GM19397 (cell line): ENCODE measurements around the gene CBLIF.
"Not testable (repeated sequence)": the region's sequence is repeated elsewhere in the genome, so short reads cannot be mapped to it uniquely, and the experiment has no call there.

Source experiments
- ATAC-seq: cut with Tn5 transposase; IDR thresholded peaks from one replicate; pipeline ENCODE4 v1.9.1; 2021; ENCODE audit warnings: mild to moderate bottlenecking, moderate library complexity; ENCODE audit not compliant: unreplicated experiment

CBLIF gene

DNA sequence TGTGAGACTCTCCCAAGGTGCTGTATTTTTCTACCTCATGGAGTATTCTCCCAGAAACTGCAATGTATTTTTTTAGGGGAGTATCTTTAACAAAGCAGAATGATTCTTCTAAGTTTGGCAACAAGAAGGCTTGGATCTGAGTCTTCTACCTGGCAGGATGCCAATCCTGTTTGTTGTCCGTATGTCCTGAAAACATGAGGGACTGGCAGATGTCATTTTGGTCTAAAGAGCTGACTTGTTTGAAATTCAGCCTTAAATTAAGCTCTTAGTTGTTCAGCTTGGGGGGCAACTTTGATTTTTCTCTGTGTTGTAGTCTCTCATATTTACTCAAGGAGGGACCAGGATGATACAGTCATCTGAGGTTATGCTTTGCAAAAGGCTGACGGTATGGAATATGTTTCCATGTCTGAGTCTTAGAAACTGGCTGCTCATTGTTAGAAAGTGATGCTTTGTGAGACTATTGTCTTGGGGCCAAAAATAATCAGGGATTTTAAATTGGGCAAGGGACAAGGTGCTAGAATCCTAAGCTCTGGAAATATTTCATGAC, 44.1 kb downstream of the CBLIF start:
- ATAC-seq = no peak

DNA sequence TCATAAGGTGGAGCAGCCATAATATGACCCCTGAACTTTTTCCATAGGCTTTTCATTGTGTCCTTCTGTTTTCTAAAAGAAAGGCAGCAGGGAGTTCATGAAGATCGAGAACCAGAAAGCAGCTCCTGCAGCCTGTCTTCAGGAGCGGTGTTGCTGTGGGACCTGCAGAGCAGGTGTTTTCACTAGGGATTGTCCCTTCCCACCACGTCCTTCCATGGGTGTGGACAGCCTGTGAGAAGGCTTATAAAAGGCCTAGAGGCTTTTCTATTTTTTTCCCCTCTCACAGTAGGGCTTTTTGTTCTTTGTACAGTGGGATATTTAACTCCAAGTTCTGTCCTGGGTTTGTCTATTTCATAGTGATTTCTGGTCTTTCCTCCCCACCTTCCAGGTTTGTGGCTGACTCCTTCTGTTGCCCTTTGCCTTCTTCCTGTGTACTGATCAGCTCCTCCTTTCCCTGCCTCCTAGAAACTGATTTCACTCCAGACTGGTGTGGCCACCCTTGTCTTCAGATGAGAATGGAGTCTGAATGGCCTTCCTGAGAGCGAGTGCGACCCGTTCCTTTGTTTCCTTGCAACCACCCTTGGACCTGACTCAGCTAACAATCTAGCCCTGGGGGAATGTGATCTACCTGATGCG, 44.8 kb downstream of the CBLIF start:
- no peak for ATAC-seq

DNA sequence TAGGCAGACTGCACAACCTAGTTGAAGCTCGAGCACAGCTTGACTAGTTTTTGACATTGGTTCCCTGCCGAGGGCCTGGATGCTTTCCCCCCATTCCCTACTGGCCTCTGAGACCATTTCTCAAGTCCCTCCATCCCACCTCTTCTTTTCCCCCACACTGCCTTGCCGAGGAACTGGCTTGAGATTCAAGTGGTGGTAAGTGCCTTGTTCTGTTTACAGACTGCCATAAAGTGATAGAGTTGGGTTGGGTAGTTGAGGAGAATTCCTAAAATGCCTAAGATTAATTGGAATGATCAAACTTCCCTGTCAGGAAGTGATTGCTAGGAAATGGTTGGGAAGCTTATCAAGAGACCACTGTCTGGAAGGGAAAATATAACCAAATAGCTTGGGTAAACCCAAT, 50.9 kb downstream of the CBLIF start:
- ATAC-seq = no peak

DNA sequence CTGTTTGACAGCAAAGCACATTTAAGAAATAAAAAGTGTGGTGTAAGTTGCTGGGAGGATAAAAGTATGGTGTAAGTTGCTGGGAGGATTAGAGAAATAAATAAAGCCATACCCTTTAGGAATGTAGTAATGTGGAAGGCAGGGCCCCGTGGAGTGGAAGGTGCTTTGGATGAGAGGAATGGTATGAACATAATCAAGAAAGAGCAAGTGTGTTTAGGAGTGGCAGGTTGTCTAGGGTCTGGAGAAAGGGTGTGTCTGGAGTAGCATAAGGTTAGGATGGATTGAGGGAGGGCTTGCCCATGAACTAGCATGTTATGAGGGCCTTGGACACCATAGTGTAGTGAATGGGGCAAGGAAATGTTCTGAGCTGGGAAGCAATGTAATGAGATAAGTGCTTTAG, 52.8 kb downstream of the CBLIF start:
- no peak for ATAC-seq

DNA sequence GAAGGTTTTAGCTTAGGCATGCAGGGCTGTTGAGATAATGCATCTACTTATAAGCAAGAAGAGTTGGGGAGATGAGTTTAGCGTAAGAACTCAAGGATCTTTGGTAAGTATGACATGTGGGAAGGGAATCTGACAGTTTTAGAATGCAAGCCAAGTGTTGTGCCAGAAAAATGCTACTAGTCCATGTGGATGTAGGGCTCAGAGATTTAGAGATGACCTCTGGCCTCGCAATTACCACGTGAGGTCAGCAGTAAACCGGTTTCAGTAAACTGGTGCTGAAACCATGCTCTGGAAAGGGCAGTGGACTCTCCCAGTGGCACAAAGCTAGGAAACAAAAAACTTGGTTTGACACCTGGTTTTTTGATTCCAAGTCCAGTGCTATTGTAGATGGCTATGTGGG, 53.7 kb downstream of the CBLIF start:
- no peak for ATAC-seq

DNA sequence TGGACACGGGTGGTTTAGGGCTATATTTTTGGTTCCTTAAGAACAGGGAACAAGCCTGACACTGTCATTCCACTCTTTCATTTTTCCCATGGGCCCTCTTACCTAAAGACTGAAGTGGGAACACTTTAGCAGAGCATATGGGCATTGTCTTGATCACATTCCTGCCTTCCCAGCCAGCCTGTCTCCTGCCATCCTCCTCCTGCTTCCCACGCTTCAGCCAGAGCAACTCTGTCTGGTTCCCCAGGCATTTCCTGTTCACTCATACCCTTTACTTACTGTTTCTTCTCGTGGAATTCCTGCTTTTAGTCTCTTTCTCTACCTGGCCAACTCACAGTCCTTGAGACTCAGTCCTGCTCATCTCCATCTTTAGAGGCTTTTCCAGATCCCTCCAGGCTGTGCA, 57.5 kb downstream of the CBLIF start:
- ATAC-seq = no peak

DNA sequence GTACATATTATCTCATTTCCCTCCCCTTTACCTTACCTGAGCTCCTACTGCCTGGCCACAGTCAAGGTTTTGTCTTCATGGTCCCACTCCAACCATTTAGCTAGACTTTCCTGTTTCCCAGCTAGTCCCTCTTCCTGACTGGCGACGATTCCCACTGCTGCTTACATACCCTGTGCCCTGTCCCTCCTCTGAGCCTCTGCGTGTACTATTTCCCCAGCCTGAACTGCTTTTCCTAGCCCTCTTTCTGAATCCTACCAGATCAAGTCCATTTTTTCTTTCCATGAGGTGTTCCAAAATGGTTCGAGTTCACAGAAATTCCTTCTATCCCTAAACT, 58.1 kb downstream of the CBLIF start:
- ATAC-seq = no peak

DNA sequence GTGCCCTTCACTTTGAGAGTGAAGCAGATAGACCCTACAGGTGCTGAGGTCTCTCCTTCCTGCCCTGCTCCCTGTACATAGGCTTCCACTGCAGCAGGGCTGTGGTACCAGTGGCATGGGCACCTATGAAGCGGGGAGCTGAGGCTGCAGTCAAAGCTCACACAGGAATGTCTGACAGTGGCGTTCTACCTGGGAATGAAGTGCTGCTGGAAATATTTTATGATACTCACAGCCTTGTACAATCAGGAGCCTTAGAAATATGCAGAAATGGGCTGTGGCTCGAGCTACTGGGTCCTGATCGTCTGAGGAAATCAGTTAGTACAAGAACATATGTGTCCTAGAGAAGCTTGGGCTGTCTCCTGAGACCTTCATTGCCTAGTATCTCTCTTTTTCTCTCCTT, 59.5 kb downstream of the CBLIF start:
- no peak for ATAC-seq

DNA sequence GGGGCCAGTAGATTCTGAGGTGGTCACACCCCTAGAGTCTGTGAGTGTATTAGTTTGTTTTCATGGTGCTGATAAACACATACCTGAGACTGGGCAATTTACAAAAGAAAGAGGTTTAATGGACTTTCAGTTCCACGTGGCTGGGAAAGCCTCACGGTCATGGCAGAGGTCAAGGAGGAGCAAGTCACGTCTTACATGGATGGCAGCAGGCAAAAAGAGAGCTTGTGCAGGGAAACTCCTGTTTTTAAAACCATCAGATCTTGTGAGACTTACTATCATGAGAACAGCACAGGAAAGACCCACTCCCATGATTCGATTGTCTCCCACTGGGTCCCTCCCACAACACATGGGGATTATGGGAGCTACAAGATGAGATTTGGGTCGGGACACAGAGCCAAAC, 60.9 kb downstream of the CBLIF start:
- not testable (repeated sequence) for ATAC-seq

DNA sequence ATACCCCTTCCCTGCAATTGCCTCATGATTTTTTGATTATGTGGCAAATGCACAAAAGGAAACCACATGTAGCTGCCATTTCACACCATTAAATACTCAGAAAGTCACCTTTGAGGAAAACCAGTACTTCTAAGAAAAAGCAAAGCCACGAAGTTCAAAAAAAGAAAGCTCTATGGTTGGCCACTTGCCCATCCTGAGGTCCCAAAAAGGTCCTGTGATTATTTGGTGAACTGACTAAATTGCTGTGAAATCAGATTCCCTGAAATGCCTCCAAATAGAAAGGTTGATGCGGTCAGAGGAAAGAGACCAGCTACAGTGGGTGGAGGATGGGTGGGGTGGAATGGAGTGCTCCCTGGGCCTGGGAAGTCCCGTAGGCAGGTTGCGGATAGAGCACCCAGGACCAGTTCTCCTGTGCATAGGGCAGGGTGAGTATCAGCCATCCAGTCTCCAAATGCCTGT, 61.6 kb downstream of the CBLIF start:
- ATAC-seq = no peak

DNA sequence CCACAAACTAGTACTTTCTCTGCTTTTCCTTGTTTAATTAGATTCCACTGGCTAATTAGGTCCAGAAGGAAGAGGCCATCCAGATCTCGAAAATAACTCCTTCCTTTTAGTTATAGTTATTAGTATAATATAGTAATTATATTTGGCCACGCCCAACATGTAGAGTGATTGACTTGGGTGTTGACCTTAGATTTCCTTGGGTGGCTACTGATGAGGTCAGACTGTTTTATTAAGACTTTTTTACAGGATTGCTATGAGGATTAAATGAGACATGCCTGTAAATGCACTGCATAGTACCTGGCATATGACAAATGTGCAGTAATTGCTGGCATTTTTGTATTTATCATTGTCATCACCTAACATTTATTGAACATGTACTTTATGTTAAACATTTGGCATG, 63.2 kb downstream of the CBLIF start:
- ATAC-seq = no peak

DNA sequence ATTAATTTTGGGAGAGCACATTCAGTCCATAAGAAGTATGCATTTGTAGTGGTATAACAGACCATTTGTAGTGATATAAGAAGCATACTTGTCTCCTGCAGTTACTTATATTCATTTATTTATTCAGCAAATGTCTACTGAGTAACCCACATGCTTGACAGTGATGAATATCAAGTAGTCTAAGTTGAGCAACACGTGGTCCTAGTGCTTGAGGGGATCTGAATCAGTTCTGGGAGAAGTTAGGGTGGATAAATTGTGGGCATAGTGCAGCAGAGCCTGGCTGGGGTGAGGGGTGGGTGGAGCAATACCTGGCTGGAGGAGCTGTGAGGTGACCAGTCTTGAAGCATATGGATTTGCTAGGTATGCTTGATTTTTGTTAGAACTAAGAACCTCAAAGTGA, 65.8 kb downstream of the CBLIF start:
- ATAC-seq = no peak
